Suppressor macrophage treated with lipopolysaccharide for 1 hour (primary cell): ENCODE measurements around the gene CUEDC2.

Source experiments
- DNase-seq, 3 donors: peaks; one replicate each; pipeline ENCODE4 v3.0.0-alpha.2; 2020 to 2022

Gene CUEDC2

GRCh38 chr10:102396730-102397151, 35.6 kb downstream of the CUEDC2 start:
- DNase-seq = no peak

DNA sequence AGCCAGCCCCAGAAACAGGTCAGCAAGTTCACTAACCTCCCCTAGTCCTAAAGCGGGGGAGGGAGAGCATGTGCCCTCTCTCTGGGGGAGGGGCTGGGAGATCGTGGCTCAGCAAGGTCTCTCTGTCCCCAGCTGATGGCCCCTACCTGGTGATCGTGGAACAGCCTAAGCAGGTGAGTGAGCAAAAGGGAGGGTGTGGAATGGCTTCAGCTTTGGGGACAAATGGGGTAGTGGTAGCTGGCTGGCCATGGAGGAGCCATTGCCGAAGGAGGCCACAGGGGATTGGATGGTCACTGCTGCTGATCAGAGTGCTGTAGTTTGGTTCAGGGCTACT, 36.1 kb downstream of the CUEDC2 start:
- peak in 1 of 3 donors; percentile 46 for DNase-seq

DNA sequence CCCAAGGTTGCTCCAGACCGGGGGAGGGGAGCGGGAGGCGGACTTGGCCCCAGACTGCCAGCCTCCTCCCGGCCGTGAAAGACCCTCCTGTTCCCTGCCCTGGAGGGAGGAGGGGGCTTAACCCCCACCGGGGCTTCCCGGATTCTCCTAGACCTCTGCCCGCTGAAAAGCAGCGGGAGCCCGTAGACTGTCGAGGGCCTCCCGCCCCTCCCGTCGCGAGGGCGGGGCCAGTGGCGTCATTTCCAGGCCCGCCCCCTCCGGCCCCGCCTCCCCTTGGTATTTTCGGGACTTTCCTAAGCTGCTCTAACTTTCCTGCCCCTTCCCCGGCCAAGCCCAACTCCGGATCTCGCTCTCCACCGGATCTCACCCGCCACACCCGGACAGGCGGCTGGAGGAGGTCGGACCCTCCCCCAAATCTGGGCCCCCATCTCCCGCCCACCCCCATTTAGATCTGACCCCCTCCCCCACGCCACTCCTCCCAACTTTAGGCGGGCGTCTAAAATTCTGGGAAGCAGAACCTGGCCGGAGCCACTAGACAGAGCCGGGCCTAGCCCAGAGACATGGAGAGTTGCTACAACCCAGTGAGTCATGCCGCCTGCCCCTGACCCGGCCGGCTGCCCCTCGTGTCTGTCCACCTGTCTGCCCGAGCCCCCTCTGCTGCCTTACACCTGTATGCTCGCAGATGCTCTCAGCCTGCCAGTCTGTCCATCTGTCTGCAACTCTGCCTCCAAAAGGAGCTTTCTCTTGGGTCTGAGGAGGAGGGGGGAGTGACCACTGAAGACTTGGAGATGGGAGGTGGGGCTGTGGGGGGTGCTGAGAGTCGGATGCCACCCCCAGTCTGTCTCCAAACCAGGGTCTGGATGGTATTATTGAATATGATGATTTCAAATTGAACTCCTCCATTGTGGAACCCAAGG, 36.7 kb downstream of the CUEDC2 start, which contains the start of gene NFKB2:
NFKB2 (plus strand) TSS at position 306 of the 917 bp plus-strand sequence; CDS start at position 561, 255 bp downstream.
- DNase-seq = peak; percentile 98 to 99 (median 99)

GRCh38 chr10:102394801-102395399, 37.5 kb downstream of the CUEDC2 start:
- peak in 1 of 3 donors; percentile 96 for DNase-seq

GRCh38 chr10:102394079-102394800, 38.1 kb downstream of the CUEDC2 start:
- peak; percentile 99 to 100 (median 100) for DNase-seq

- DNase-seq = no peak
Observed at GRCh38 chr10:102393411-102394078, 38.8 kb downstream of the CUEDC2 start.

- DNase-seq = no peak
Observed at GRCh38 chr10:102392306-102392705, 40.1 kb downstream of the CUEDC2 start.

- no peak for DNase-seq
Observed at GRCh38 chr10:102389894-102390293, 42.5 kb downstream of the CUEDC2 start.

- DNase-seq = peak in 2 of 3 donors; percentile 65 to 71
Observed at GRCh38 chr10:102384606-102385429, 47.6 kb downstream of the CUEDC2 start.

GRCh38 chr10:102384053-102384452, 48.3 kb downstream of the CUEDC2 start:
- DNase-seq = peak in 2 of 3 donors; percentile 28 to 41

DNA sequence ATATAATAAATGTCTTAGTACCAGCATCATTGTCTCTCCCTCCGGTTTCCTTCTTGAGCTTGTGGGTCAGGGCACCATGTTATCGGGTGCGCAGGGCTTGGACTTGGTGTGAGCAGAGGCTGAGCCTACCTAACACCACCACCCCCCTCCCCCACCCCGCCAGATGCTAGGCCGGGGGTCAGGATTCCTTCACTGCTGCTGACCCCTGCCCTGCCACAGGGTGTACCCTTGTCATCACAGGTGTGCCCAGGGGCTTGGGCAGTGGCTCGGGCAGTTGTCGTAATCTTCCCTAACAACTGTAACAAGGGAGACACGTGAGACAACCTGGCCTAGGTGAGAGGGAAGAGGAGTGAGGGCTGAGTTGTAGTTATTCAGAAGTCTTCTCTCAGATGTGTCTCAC, 49.5 kb downstream of the CUEDC2 start:
- no peak for DNase-seq

DNA sequence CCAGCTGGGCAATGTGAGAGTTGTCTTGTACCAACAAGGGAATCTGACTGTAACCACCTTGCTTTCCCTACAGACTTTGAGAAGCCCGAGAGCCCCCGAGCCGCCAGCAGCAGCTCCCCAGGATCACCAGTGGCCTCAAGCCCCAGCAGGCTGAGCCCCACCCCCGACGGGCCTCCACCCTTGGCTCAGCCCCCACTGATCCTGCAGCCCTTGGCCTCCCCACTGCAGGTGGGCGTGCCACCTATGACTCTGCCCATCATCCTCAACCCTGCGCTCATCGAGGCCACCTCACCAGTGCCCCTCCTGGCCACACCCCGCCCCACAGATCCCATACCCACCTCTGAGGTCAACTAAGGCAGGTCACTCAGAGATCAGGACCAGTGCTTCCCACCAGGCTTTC, 50.4 kb downstream of the CUEDC2 start:
- DNase-seq = no peak

- DNase-seq = no peak
Observed at GRCh38 chr10:102379383-102379782, 53.0 kb downstream of the CUEDC2 start.

GRCh38 chr10:102376901-102377300, 55.5 kb downstream of the CUEDC2 start:
- DNase-seq = no peak

- DNase-seq = no peak
Observed at GRCh38 chr10:102375867-102376266, 56.5 kb downstream of the CUEDC2 start.

DNA sequence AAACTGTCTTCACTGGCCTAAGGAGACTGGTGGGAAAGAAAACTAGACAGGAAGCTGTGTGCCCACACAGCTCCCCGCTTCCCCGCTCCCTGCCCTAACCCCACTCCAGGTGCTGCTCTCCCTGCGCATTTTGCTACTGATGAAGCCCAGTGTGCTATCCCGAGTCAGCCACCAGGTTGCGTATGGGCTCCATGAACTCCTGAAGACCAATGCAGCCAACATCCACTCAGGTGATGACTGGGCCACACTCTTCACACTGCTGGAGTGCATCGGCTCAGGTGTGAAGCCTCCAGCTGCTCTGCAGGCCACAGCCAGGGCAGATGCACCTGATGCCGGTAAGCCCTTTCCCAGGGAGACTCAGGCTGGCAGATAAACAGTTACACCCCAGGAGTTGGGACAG, 57.1 kb downstream of the CUEDC2 start:
- no peak for DNase-seq
